SHP77 treated with DMSO at 0.1 percent for 48 hours (cell line): Measurements from ENCODE around the gene AGER.
"Not testable (repeated sequence)": the region's sequence is repeated elsewhere in the genome, so short reads cannot be mapped to it uniquely, and the experiment has no call there.

Source experiments
- DNase-seq: peaks from one replicate; lab custom pipeline; 2025; lab: John Stamatoyannopoulos, UW

Gene AGER

GRCh38 chr6:32184084-32184640, at the start of gene AGER:
AGER (minus strand) TSS chr6:32184253; CDS start chr6:32184222, 31 bp downstream.
- no peak for DNase-seq

- no peak for DNase-seq
Measured at GRCh38 chr6:32226434-32226833, 42.4 kb upstream of the AGER start.

- no peak for DNase-seq
Measured at GRCh38 chr6:32224696-32225095, 40.6 kb upstream of the AGER start.

GRCh38 chr6:32223258-32224235, 39.5 kb upstream of the AGER start, which contains the start of gene NOTCH4:
NOTCH4 (minus strand) TSS chr6:32224067; CDS start chr6:32223928, 139 bp downstream.
- no peak for DNase-seq

- DNase-seq = no peak
Measured at GRCh38 chr6:32222333-32223230, 38.5 kb upstream of the AGER start.

- no peak for DNase-seq
Measured at GRCh38 chr6:32220021-32220420, 36.0 kb upstream of the AGER start.

- no peak for DNase-seq
Measured at GRCh38 chr6:32218167-32218566, 34.1 kb upstream of the AGER start.

GRCh38 chr6:32216998-32217397, 32.9 kb upstream of the AGER start:
- DNase-seq = no peak

GRCh38 chr6:32216285-32216684, 32.2 kb upstream of the AGER start:
- no peak for DNase-seq

GRCh38 chr6:32215617-32216016, 31.6 kb upstream of the AGER start:
- no peak for DNase-seq

- DNase-seq = no peak
Measured at GRCh38 chr6:32214126-32214525, 30.1 kb upstream of the AGER start.

- no peak for DNase-seq
Measured at GRCh38 chr6:32213649-32214048, 29.6 kb upstream of the AGER start.

GRCh38 chr6:32212076-32212760, 28.2 kb upstream of the AGER start:
- no peak for DNase-seq

- not testable (repeated sequence) for DNase-seq
Measured at GRCh38 chr6:32211432-32211831, 27.4 kb upstream of the AGER start.

GRCh38 chr6:32210191-32210601, 26.1 kb upstream of the AGER start:
- DNase-seq = no peak

GRCh38 chr6:32208996-32209395, 24.9 kb upstream of the AGER start:
- DNase-seq = no peak

- DNase-seq = no peak
Measured at GRCh38 chr6:32204268-32204715, 20.2 kb upstream of the AGER start.

- no peak for DNase-seq
Measured at GRCh38 chr6:32203426-32204267, 19.6 kb upstream of the AGER start.

- DNase-seq = no peak
Measured at GRCh38 chr6:32202186-32202585, 18.1 kb upstream of the AGER start.

- no peak for DNase-seq
Measured at GRCh38 chr6:32200711-32201475, 16.8 kb upstream of the AGER start.
